HepG2 (cell line): ENCODE data around the gene PANX1. TPM values are rescaled to one million over a fixed set of nuclear protein-coding genes. Genes with fewer than 3 reads are reported as not detected.

Experiments
- ATAC-seq: fragments of 200-7000 bp; cut with Tn5 transposase; 3 replicates; pipeline ENCODE4 v1.9.1; 2020; ENCODE audit warnings: mild to moderate bottlenecking, moderate library complexity
- BruUV-seq: library from RNA; stranded (reverse); fragments of 400-500 nt; replicated peaks from 2 replicates; lab custom pipeline; 2021; lab: Mats Ljungman, UMichigan
- CTCF ChIA-PET: fragments of 300-600 bp; formaldehyde crosslinking; extraction: SDS; loops from one replicate; lab custom pipeline; 2021; ENCODE audit warnings: low total read pairs, inconsistent platforms, low intra/inter-chr PET ratio; lab: Yijun Ruan, JAX
- POLR2A ChIA-PET: fragments of 350-600 bp; sonication (Branson Sonifier 250); formaldehyde crosslinking; loops from one replicate; lab custom pipeline; 2020; ENCODE audit warnings: antibody characterized with exemption, inconsistent platforms; lab: Yijun Ruan, JAX
- DNase-seq: peaks from one replicate; pipeline ENCODE4 v3.0.0-alpha.2; 2015; ENCODE audit warnings: low spot score
- FAIRE-seq: peaks from 3 replicates; lab custom pipeline; 2011; peaks lifted over from hg19 to GRCh38; lab: Jason Lieb, UNC
- H2AFZ ChIP-seq: one replicate; pipeline ENCODE4 v1.6.1; 2011; ENCODE audit warnings: low read length, inconsistent platforms
- H3K27ac ChIP-seq: fragments of 300-600 bp; 3 replicates; pipeline ENCODE4 v1.8.0; 2011; ENCODE audit warnings: mixed run types, mild to moderate bottlenecking, mixed read lengths, low read length, inconsistent platforms; ENCODE audit not compliant: insufficient read depth; ENCODE audit errors: extremely low read length
- H3K27me3 ChIP-seq, 2 experiments: fragments of 200-600 bp in 1 of 2; 2 replicates in 1 of 2; 3 replicates in 1 of 2; pipeline versions ENCODE4 v1.6.0 to v1.8.0; 2011; ENCODE audit warnings: low read length in 2 of 2, mild to moderate bottlenecking in 2 of 2, moderate library complexity in 2 of 2, inconsistent platforms in 1 of 2; ENCODE audit not compliant: insufficient read depth in 2 of 2, control insufficient read depth in 1 of 2
- H3K36me3 ChIP-seq, 2 experiments: fragments of 200-600 bp in 1 of 2; replicated peaks in 1 of 2; 2 replicates in 1 of 2; 3 replicates in 1 of 2; pipeline versions ENCODE4 v1.5.1 to v1.8.0; 2011; ENCODE audit warnings: low read length in 2 of 2, inconsistent platforms in 1 of 2; ENCODE audit not compliant: insufficient read depth in 2 of 2, control insufficient read depth in 1 of 2
- H3K4me1 ChIP-seq: 2 replicates; pipeline ENCODE4 v1.5.1; 2012; ENCODE audit warnings: low read length, inconsistent platforms; ENCODE audit not compliant: insufficient read depth
- H3K4me2 ChIP-seq: 2 replicates; pipeline ENCODE4 v1.6.0; 2011; ENCODE audit warnings: low read depth, low read length, inconsistent platforms
- H3K4me3 ChIP-seq, 3 experiments: fragments of 200-600 bp in 1 of 3; sonication (generic), shearing (Covaris generic) in 1 of 3; replicated peaks in 1 of 3; 2 replicates each; pipeline ENCODE4 v1.5.1; 2011 to 2016; ENCODE audit warnings: low read length in 3 of 3, inconsistent platforms in 2 of 3, low read depth in 2 of 3, mild to moderate bottlenecking in 2 of 3, control low read depth in 1 of 3, mixed read lengths in 1 of 3; ENCODE audit not compliant: insufficient read depth in 1 of 3
- H3K79me2 ChIP-seq: one replicate; pipeline ENCODE4 v1.6.1; 2011; ENCODE audit warnings: low read length, inconsistent platforms; ENCODE audit not compliant: insufficient read depth
- H3K9ac ChIP-seq: 2 replicates; pipeline ENCODE4 v1.6.0; 2011; ENCODE audit warnings: mild to moderate bottlenecking, low read depth, low read length, inconsistent platforms; ENCODE audit not compliant: insufficient read depth
- H3K9me3 ChIP-seq: 2 replicates; pipeline ENCODE4 v1.5.1; 2012; ENCODE audit warnings: mild to moderate bottlenecking, low read length
- H4K20me1 ChIP-seq: 2 replicates; pipeline ENCODE4 v1.6.0; 2011; ENCODE audit warnings: inconsistent platforms, mild to moderate bottlenecking, low read length, moderate library complexity; ENCODE audit not compliant: insufficient read depth
- EZH2 ChIP-seq: conservative IDR thresholded peaks from 2 replicates; pipeline ENCODE4 v1.6.1; 2012; ENCODE audit warnings: mild to moderate bottlenecking, low read depth, low read length, moderate library complexity
- HDAC1 ChIP-seq: sonication (generic); formaldehyde crosslinking; IDR thresholded peaks from 2 replicates; pipeline ENCODE4 v1.5.1; 2020; ENCODE audit warnings: mild to moderate bottlenecking, missing genetic modification reagents
- HMG20B ChIP-seq: conservative IDR thresholded peaks from 2 replicates; pipeline ENCODE4 v1.6.1; 2016; ENCODE audit warnings: missing genetic modification reagents, missing compliant biosample characterization
- MIER3 ChIP-seq: IDR thresholded peaks from 2 replicates; pipeline ENCODE4 v1.6.1; 2016; ENCODE audit warnings: missing compliant biosample characterization, borderline replicate concordance
- SALL1 ChIP-seq: sonication (generic); formaldehyde crosslinking; IDR thresholded peaks from 2 replicates; pipeline ENCODE4 v1.8.0; 2022; ENCODE audit warnings: mild to moderate bottlenecking, missing genetic modification reagents
- SOX13 ChIP-seq, 3 experiments: fragments of 450-650 bp in 1 of 3; sonication (generic) in 1 of 3; formaldehyde crosslinking in 1 of 3; IDR thresholded peaks in 2 of 3; conservative IDR thresholded peaks in 1 of 3; 2 replicates each; pipeline versions ENCODE4 v1.5.0 to v1.6.1; 2016 to 2020; ENCODE audit warnings: antibody characterized with exemption in 1 of 3, mild to moderate bottlenecking in 1 of 3, missing compliant biosample characterization in 1 of 3, missing genetic modification reagents in 1 of 3, moderate library complexity in 1 of 3
- ZBTB42 ChIP-seq: sonication (generic); formaldehyde crosslinking; IDR thresholded peaks from 2 replicates; pipeline ENCODE4 v1.5.0; 2020; ENCODE audit warnings: mild to moderate bottlenecking, missing genetic modification reagents
- ZMAT3 ChIP-seq: sonication (generic); formaldehyde crosslinking; conservative IDR thresholded peaks from 2 replicates; pipeline ENCODE4 v1.7.0; 2021; ENCODE audit warnings: missing genetic modification reagents
- ZNF296 ChIP-seq: sonication (generic); formaldehyde crosslinking; conservative IDR thresholded peaks from 2 replicates; pipeline ENCODE4 v1.5.0; 2020; ENCODE audit warnings: mild to moderate bottlenecking, missing genetic modification reagents
- ZNF33A ChIP-seq: sonication (generic); formaldehyde crosslinking; IDR thresholded peaks from 2 replicates; pipeline ENCODE4 v1.5.1; 2020; ENCODE audit warnings: missing genetic modification reagents, mild to moderate bottlenecking, moderate library complexity, borderline replicate concordance
- ZNF468 ChIP-seq: sonication (generic); formaldehyde crosslinking; IDR thresholded peaks from 2 replicates; pipeline ENCODE4 v1.8.0; 2022; ENCODE audit warnings: mild to moderate bottlenecking, moderate library complexity, missing genetic modification reagents
- ZNF660 ChIP-seq: sonication (generic); formaldehyde crosslinking; IDR thresholded peaks from 2 replicates; pipeline ENCODE4 v1.5.1; 2020; ENCODE audit warnings: mild to moderate bottlenecking, low read depth, missing genetic modification reagents, borderline replicate concordance
- ZNF747 ChIP-seq: sonication (generic); formaldehyde crosslinking; IDR thresholded peaks from 2 replicates; pipeline ENCODE4 v1.8.1; 2023; ENCODE audit warnings: missing genetic modification reagents, mild to moderate bottlenecking, borderline replicate concordance
- WGBS: methylation state at CpG from one replicate; pipeline ENCODE4 v1.1.6; 2017; ENCODE audit warnings: low lambda C conversion rate; 5-methylcytosine and 5-hydroxymethylcytosine counted together
- in situ Hi-C: cut with HindIII; loops from 2 replicates; pipeline ENCODE4 v1.10.0; 2017; ENCODE audit warnings: low pct_unique_long_range_greater_than_20kb; ENCODE audit not compliant: extremely low pct_ligation_motif_present
- intact Hi-C: fragments of 100-400 bp; cut with micrococcal nuclease; formaldehyde crosslinking; loops from one replicate; pipeline ENCODE4 v1.10.0; 2022; ENCODE audit not compliant: unreplicated experiment
- polyA plus RNA-seq, 8 experiments: library from polyadenylated mRNA; depleted of rRNA in 3 of 8; stranded (reverse) in 7 of 8; unstranded in 1 of 8; fragments of >200 nt; fragmentation: Illumina TruSeq in 4 of 8; extraction: Trizol in 4 of 8; gene quantifications; 2 replicates each; pipeline versions ENCODE4 v1.2.1 to v1.2.3, GENCODE V29; 2011 to 2016; ENCODE audit warnings: low read depth in 4 of 8, missing spikeins in 1 of 8, mixed read lengths in 1 of 8; ENCODE audit not compliant: insufficient read depth in 1 of 8
- total RNA-seq, 5 experiments: library from RNA; depleted of rRNA; stranded (reverse); fragments of >200 nt; fragmentation: Illumina TruSeq; extraction: Trizol; gene quantifications; 2 replicates each; pipeline ENCODE4 v1.2.3, GENCODE V29; 2016; ENCODE audit warnings: low read depth in 1 of 5
- TF ChIP-seq, protein P1 (sequence below): sonication (generic); formaldehyde crosslinking; conservative IDR thresholded peaks from 2 replicates; pipeline ENCODE4 v1.4.0; 2020; ENCODE audit warnings: mild to moderate bottlenecking, missing genetic modification reagents, moderate library complexity

Gene PANX1
- total and polyA plus RNA-seq, 2 of the 13 experiments (the other 11 are each of a cell fraction or from before 2014, with no cell fraction given): 8.3 to 24.8 TPM

DNA sequence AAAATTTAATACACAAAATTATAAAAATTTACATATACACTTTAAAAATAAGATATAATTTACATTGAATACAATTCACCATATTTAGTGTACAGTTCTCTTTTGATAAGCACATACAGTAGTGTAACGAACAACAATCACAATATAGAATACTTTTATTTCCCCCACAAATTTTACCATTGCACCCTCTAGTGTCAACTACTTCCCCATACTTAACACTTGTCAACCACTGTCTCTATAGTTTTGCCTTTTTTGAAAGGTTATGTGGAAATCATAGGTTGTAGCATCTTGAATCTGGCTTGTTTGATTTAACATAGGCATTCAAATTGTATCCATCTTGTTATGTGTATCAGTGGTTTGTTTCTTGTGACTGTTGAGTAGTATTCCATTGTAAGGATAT is 21.3 kb upstream of the PANX1 start:
- Histone ChIP-seq H4K20me1 (no peaks in the 10 kb centered on the region), H3K9me3 (no peaks in the 10 kb centered on the region), H3K79me2 (no peaks in the 10 kb centered on the region), H3K9ac (no peak overlapping the region), H2AFZ (no peak overlapping the region), H3K27ac (no peak overlapping the region), H3K4me3 (no peak overlapping the region), H3K4me1 (no peaks in the 10 kb centered on the region), H3K4me2 (no peak overlapping the region), H3K27me3 (no peaks in the 10 kb centered on the region; a peak in 1 of 5 replicates), H3K36me3 (no peaks in the 10 kb centered on the region)
- in situ Hi-C loops: no loop called here
- intact Hi-C loops: no loop called here
- TF ChIP-seq, protein P1, sequence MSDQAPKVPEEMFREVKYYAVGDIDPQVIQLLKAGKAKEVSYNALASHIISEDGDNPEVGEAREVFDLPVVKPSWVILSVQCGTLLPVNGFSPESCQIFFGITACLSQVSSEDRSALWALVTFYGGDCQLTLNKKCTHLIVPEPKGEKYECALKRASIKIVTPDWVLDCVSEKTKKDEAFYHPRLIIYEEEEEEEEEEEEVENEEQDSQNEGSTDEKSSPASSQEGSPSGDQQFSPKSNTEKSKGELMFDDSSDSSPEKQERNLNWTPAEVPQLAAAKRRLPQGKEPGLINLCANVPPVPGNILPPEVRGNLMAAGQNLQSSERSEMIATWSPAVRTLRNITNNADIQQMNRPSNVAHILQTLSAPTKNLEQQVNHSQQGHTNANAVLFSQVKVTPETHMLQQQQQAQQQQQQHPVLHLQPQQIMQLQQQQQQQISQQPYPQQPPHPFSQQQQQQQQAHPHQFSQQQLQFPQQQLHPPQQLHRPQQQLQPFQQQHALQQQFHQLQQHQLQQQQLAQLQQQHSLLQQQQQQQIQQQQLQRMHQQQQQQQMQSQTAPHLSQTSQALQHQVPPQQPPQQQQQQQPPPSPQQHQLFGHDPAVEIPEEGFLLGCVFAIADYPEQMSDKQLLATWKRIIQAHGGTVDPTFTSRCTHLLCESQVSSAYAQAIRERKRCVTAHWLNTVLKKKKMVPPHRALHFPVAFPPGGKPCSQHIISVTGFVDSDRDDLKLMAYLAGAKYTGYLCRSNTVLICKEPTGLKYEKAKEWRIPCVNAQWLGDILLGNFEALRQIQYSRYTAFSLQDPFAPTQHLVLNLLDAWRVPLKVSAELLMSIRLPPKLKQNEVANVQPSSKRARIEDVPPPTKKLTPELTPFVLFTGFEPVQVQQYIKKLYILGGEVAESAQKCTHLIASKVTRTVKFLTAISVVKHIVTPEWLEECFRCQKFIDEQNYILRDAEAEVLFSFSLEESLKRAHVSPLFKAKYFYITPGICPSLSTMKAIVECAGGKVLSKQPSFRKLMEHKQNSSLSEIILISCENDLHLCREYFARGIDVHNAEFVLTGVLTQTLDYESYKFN (CRISPR knock-in tag): no peak
- TF ChIP-seq ZNF33A (no peak), MIER3 (CRISPR knock-in tag) (no peak), ZNF296 (CRISPR knock-in tag) (no peak), HDAC1 (CRISPR knock-in tag) (no peak), ZMAT3 (CRISPR knock-in tag) (no peak), EZH2 (no peak), SALL1 (CRISPR knock-in tag) (no peak), ZBTB42 (CRISPR knock-in tag) (no peak), ZNF660 (CRISPR knock-in tag) (no peak), ZNF747 (CRISPR knock-in tag) (no peak), ZNF468 (CRISPR knock-in tag) (no peak), HMG20B (CRISPR knock-in tag) (no peak), SOX13 (IDR thresholded peaks at IDR 0.05) (no peak), SOX13 (CRISPR knock-in tag; conservative IDR thresholded peaks at IDR 0.05 in 1 of 2, IDR thresholded peaks at IDR 0.05 in 1 of 2) (no peak)
- CTCF ChIA-PET: no interaction called here
- BruUV-seq: no TSS peak
- FAIRE-seq (no peak), ATAC-seq (no peak), DNase-seq (no peak)
- WGBS: 62% methylated on average over 1 of the region's 1 CpG
- POLR2A ChIA-PET: no interaction called here
